SK-N-SH (cell line): ENCODE measurements around the gene CBFA2T3. TPM values are rescaled to one million over a fixed set of nuclear protein-coding genes. Genes with fewer than 3 reads are reported as not detected.

Experiments used
- CTCF ChIA-PET: fragments of 300-600, 350-600 bp; formaldehyde crosslinking; extraction: SDS; loops from one replicate; lab custom pipeline; 2021; lab: Yijun Ruan, JAX
- POLR2A ChIA-PET: fragments of 350-600 bp; sonication (Branson Sonifier 250); formaldehyde crosslinking; extraction: SDS; loops from one replicate; lab custom pipeline; 2020; ENCODE audit warnings: antibody characterized with exemption, inconsistent platforms; lab: Yijun Ruan, JAX
- DNase-seq: peaks from one replicate; pipeline ENCODE4 v3.0.0; 2012
- H2AFZ ChIP-seq: fragments of 200-600 bp; sonication (generic); 2 replicates; pipeline ENCODE4 v1.8.1; 2016; ENCODE audit warnings: antibody characterized with exemption, mild to moderate bottlenecking, low read depth
- H3F3A ChIP-seq: fragments of 200-600 bp; sonication (generic); replicated peaks from 2 replicates; pipeline ENCODE3; 2016; ENCODE audit warnings: antibody characterized with exemption, mild to moderate bottlenecking; ENCODE audit not compliant: insufficient read depth
- H3K27ac ChIP-seq, 2 experiments: fragments of 200-500 bp in 1 of 2; fragments of 200-600 bp in 1 of 2; sonication (Bioruptor generic) in 1 of 2; sonication (generic), shearing (Covaris generic) in 1 of 2; 2 replicates each; pipeline versions ENCODE4 v1.5.1 to v1.6.1; 2014 to 2016; ENCODE audit warnings: low read depth in 2 of 2, inconsistent platforms in 1 of 2, low read length in 1 of 2, mild to moderate bottlenecking in 1 of 2, mixed read lengths in 1 of 2
- H3K27me3 ChIP-seq: fragments of 200-600 bp; sonication (generic), shearing (Covaris generic); 2 replicates; pipeline ENCODE4 v1.6.1; 2016; ENCODE audit warnings: mixed run types; ENCODE audit not compliant: insufficient read depth
- H3K36me3 ChIP-seq, 2 experiments: fragments of 200-500 bp in 1 of 2; fragments of 200-600 bp in 1 of 2; sonication (Bioruptor generic) in 1 of 2; sonication (generic) in 1 of 2; replicated peaks in 1 of 2; 2 replicates each; pipeline versions ENCODE3 to v1.5.1; 2014 to 2016; ENCODE audit warnings: low read length in 1 of 2, mild to moderate bottlenecking in 1 of 2; ENCODE audit not compliant: insufficient read depth in 2 of 2, control insufficient read depth in 1 of 2
- H3K4me1 ChIP-seq, 2 experiments: fragments of 200-500 bp in 1 of 2; fragments of 200-600 bp in 1 of 2; sonication (Bioruptor generic) in 1 of 2; sonication (generic), shearing (Covaris generic) in 1 of 2; 2 replicates each; pipeline versions ENCODE4 v1.5.1 to v1.6.1; 2014 to 2016; ENCODE audit warnings: low read depth in 1 of 2, low read length in 1 of 2, mixed run types in 1 of 2; ENCODE audit not compliant: insufficient read depth in 2 of 2, control insufficient read depth in 1 of 2
- H3K4me2 ChIP-seq: fragments of 200-600 bp; sonication (generic), shearing (Covaris generic); 2 replicates; pipeline ENCODE4 v1.6.1; 2017; ENCODE audit warnings: mixed run types
- H3K4me3 ChIP-seq, 2 experiments: fragments of 200-500 bp in 1 of 2; fragments of 200-600 bp in 1 of 2; sonication (Bioruptor generic) in 1 of 2; sonication (generic), shearing (Covaris generic) in 1 of 2; 2 replicates each; pipeline versions ENCODE4 v1.5.1 to v1.8.1; 2014 to 2016; ENCODE audit warnings: low read depth in 2 of 2, inconsistent platforms in 1 of 2, low read length in 1 of 2, mild to moderate bottlenecking in 1 of 2, mixed read lengths in 1 of 2, moderate library complexity in 1 of 2
- H3K79me2 ChIP-seq: fragments of 200-600 bp; sonication (generic); 2 replicates; pipeline ENCODE4 v1.8.1; 2017; ENCODE audit warnings: mild to moderate bottlenecking; ENCODE audit not compliant: insufficient read depth
- H3K9ac ChIP-seq: fragments of 200-600 bp; sonication (generic); 2 replicates; pipeline ENCODE4 v1.6.1; 2017; ENCODE audit warnings: mixed run types
- H3K9me2 ChIP-seq: fragments of 200-600 bp; sonication (generic); 2 replicates; pipeline ENCODE4 v1.6.1; 2017; ENCODE audit warnings: mixed run types
- H3K9me3 ChIP-seq: fragments of 200-600 bp; sonication (generic); 2 replicates; pipeline ENCODE4 v1.6.1; 2017; ENCODE audit warnings: mixed run types, mild to moderate bottlenecking, moderate library complexity
- H4K20me1 ChIP-seq: fragments of 200-600 bp; sonication (generic); 2 replicates; pipeline ENCODE4 v1.6.1; 2017; ENCODE audit warnings: mild to moderate bottlenecking, mixed run types; ENCODE audit not compliant: insufficient read depth
- EZH2phosphoT487 ChIP-seq: fragments of 200-600 bp; sonication (generic); IDR thresholded peaks from 2 replicates; pipeline ENCODE4 v1.6.1; 2017; ENCODE audit warnings: low read depth, mixed run types, mild to moderate bottlenecking, antibody characterized with exemption, moderate library complexity, borderline replicate concordance
- FOSL2 ChIP-seq: IDR thresholded peaks from 2 replicates; pipeline ENCODE4 v1.4.0; 2012; ENCODE audit warnings: low read depth, mild to moderate bottlenecking, moderate library complexity, borderline replicate concordance
- GATA2 ChIP-seq: sonication (generic); formaldehyde crosslinking; IDR thresholded peaks from 2 replicates; pipeline ENCODE4 v1.5.0; 2020; ENCODE audit warnings: mild to moderate bottlenecking, missing genetic modification reagents
- MXI1 ChIP-seq: IDR thresholded peaks from 2 replicates; pipeline ENCODE4 v1.6.1; 2012; ENCODE audit warnings: mild to moderate bottlenecking, low read depth, low read length, improper control_type of control experiment
- RXRA ChIP-seq: IDR thresholded peaks from 2 replicates; pipeline ENCODE4 v1.4.0; 2012; ENCODE audit warnings: low read depth, mild to moderate bottlenecking, borderline replicate concordance
- WGBS: methylation state at CpG from one replicate; pipeline ENCODE4 v1.1.6; 2017; ENCODE audit warnings: low lambda C conversion rate; 5-methylcytosine and 5-hydroxymethylcytosine counted together
- polyA plus RNA-seq, 3 experiments: library from polyadenylated mRNA; depleted of rRNA; stranded (reverse); fragments of >200 nt; gene quantifications; 2 replicates each; pipeline ENCODE4 v1.2.3, GENCODE V29; 2012
- TF ChIP-seq, protein P1 (sequence below): IDR thresholded peaks from 2 replicates; pipeline ENCODE4 v1.4.0; 2012; ENCODE audit warnings: low read depth
- TF ChIP-seq, protein P2 (sequence below): fragments of 200-600 bp; sonication (generic); IDR thresholded peaks from 2 replicates; pipeline ENCODE4 v1.6.1; 2017; ENCODE audit warnings: antibody characterized with exemption, mild to moderate bottlenecking, moderate library complexity
- TF ChIP-seq, protein P3 (sequence below): IDR thresholded peaks from 2 replicates; pipeline ENCODE4 v1.6.1; 2012; ENCODE audit warnings: mild to moderate bottlenecking, low read depth, low read length, moderate library complexity
- TF ChIP-seq, protein P4 (sequence below): IDR thresholded peaks from 2 replicates; pipeline ENCODE4 v1.4.0; 2012; ENCODE audit warnings: low read depth, borderline replicate concordance

The CBFA2T3 gene
- polyA plus RNA-seq, 1 of the 3 experiments (the other 2 are of a cell fraction), result not detected

DNA sequence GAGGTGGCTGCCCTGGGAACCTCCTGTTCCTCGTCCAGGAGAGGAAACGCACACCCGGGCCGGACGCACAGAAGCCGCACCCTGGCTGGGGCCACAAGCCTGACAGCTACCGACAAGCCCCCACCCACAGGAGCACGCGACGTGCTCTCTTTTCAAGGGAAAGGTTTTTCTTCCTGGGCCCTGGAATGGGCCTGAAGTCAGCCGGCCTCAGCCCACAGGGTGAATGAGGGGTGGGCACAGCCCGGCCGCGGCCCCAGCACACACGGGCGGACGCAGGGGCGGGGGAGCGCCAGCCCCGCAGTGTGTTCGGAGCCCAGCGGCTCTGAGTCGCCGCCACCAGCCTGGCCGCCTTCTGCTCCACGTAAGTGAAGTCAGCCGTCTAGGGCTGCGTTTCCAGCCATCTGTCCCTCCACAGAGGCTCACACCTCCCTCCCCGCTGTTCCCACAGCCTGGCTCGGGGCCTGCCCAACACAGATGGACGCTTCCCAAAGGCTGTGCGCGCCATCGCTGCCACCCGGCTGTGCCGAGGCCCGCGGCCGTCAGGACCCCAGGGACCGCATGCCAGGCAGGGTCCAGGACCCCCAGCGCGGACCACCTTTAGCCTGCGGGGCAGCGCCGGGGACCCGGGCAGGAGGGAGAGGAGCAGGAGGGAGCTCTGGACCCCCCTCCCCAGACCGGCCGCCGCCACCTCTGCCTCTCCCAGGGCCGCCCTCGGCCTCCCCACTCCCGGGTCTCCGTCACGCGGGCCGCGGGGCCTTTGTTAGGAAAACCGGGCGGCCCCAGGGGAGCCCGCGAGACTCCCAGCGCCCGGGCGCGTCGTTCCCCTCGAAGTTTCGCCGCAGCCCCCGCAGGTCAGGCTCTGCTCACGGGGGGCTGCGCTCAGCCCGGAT lies 36.8 kb downstream of the CBFA2T3 start:
- H3K27ac ChIP-seq, result no peak overlapping the region
- H3K27me3 ChIP-seq, result peaks cover 84% of the 10 kb centered on the region
- no peaks in the 10 kb centered on the region for H3K9me2 ChIP-seq
- ChIA-PET CTCF (interaction anchor here (0.7 to 7.0 kb wide), 6 partner anchors 60 to 233 kb away, joined by 3 to 67 read pairs (median 3); no protein-coding TSS in a partner anchor), POLR2A (no interaction called here)
- H3K9me3 ChIP-seq, result no peaks in the 10 kb centered on the region
- no peak overlapping the region; a peak in 1 of 4 replicates for H3K4me3 ChIP-seq
- H3K79me2 ChIP-seq, result no peaks in the 10 kb centered on the region
- no peaks in the 10 kb centered on the region for H3K36me3 ChIP-seq
- TF ChIP-seq EZH2phosphoT487 (peak; percentile 79; the same call in 1 of the 2 replicates), RXRA (no peak), GATA2 (CRISPR knock-in tag) (no peak), FOSL2 (no peak), MXI1 (no peak)
- TF ChIP-seq, protein P1, sequence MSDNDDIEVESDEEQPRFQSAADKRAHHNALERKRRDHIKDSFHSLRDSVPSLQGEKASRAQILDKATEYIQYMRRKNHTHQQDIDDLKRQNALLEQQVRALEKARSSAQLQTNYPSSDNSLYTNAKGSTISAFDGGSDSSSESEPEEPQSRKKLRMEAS, result no peak
- TF ChIP-seq, protein P2, sequence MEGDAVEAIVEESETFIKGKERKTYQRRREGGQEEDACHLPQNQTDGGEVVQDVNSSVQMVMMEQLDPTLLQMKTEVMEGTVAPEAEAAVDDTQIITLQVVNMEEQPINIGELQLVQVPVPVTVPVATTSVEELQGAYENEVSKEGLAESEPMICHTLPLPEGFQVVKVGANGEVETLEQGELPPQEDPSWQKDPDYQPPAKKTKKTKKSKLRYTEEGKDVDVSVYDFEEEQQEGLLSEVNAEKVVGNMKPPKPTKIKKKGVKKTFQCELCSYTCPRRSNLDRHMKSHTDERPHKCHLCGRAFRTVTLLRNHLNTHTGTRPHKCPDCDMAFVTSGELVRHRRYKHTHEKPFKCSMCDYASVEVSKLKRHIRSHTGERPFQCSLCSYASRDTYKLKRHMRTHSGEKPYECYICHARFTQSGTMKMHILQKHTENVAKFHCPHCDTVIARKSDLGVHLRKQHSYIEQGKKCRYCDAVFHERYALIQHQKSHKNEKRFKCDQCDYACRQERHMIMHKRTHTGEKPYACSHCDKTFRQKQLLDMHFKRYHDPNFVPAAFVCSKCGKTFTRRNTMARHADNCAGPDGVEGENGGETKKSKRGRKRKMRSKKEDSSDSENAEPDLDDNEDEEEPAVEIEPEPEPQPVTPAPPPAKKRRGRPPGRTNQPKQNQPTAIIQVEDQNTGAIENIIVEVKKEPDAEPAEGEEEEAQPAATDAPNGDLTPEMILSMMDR, result no peak
- TF ChIP-seq, protein P3, sequence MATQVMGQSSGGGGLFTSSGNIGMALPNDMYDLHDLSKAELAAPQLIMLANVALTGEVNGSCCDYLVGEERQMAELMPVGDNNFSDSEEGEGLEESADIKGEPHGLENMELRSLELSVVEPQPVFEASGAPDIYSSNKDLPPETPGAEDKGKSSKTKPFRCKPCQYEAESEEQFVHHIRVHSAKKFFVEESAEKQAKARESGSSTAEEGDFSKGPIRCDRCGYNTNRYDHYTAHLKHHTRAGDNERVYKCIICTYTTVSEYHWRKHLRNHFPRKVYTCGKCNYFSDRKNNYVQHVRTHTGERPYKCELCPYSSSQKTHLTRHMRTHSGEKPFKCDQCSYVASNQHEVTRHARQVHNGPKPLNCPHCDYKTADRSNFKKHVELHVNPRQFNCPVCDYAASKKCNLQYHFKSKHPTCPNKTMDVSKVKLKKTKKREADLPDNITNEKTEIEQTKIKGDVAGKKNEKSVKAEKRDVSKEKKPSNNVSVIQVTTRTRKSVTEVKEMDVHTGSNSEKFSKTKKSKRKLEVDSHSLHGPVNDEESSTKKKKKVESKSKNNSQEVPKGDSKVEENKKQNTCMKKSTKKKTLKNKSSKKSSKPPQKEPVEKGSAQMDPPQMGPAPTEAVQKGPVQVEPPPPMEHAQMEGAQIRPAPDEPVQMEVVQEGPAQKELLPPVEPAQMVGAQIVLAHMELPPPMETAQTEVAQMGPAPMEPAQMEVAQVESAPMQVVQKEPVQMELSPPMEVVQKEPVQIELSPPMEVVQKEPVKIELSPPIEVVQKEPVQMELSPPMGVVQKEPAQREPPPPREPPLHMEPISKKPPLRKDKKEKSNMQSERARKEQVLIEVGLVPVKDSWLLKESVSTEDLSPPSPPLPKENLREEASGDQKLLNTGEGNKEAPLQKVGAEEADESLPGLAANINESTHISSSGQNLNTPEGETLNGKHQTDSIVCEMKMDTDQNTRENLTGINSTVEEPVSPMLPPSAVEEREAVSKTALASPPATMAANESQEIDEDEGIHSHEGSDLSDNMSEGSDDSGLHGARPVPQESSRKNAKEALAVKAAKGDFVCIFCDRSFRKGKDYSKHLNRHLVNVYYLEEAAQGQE, result no peak
- TF ChIP-seq, protein P4, sequence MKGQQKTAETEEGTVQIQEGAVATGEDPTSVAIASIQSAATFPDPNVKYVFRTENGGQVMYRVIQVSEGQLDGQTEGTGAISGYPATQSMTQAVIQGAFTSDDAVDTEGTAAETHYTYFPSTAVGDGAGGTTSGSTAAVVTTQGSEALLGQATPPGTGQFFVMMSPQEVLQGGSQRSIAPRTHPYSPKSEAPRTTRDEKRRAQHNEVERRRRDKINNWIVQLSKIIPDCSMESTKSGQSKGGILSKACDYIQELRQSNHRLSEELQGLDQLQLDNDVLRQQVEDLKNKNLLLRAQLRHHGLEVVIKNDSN, result no peak
- DNase-seq, result peak; percentile 63
- no peak overlapping the region for H3K9ac ChIP-seq
- no peak overlapping the region for H2AFZ ChIP-seq
- H3F3A ChIP-seq, result peaks cover 3% of the 10 kb centered on the region
- H4K20me1 ChIP-seq, result 0 out of 2 replicates have a peak, but pooled peaks cover 4% of the 10 kb centered on the region
- H3K4me2 ChIP-seq, result peak overlapping the region; percentile 47; the same call in 1 of the 2 replicates
- 18% methylated on average over 7 of the region's 73 CpGs for WGBS
- peaks cover 0 to 21% of the 10 kb centered on the region in 2 experiments; a peak in 1 of 4 replicates for H3K4me1 ChIP-seq
